Measurements from ENCODE around the gene CCL24. TPM values are rescaled to one million over a fixed set of nuclear protein-coding genes. Genes with fewer than 3 reads are reported as not detected.

Gene CCL24, protein sequence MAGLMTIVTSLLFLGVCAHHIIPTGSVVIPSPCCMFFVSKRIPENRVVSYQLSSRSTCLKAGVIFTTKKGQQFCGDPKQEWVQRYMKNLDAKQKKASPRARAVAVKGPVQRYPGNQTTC
- total RNA-seq: 0.53 TPM in 1 of 2 replicates, not detected in the other

GRCh38 chr7:75813781-75814236 is at the start of gene CCL24:
Gene CCL24, minus strand, starts transcription at chr7:75813806. Its CDS starts 91 bp downstream, at chr7:75813715.

GRCh38 chr7:75772081-75773077 is 41.2 kb downstream of the CCL24 start, which contains the start of gene CCL26:
Gene CCL26, minus strand, starts transcription at chr7:75772211. Its CDS starts 35 bp downstream, at chr7:75772176.

Other genes with a start within 250 kb of the CCL24 start
- gene HIP1, start 74.9 kb downstream of the CCL24 start, total RNA-seq: 20.7 and 43.2 TPM in 2 replicates
- gene CCL26, start 41.6 kb downstream of the CCL24 start, total RNA-seq: not detected in 2 replicates
- gene RHBDD2, start 65.2 kb upstream of the CCL24 start, total RNA-seq: 13.3 and 19.6 TPM in 2 replicates
- 46.3 and 51.8 TPM in 2 replicates for gene POR, start 101.3 kb upstream of the CCL24 start, total RNA-seq
- 17.3 and 19.8 TPM in 2 replicates for gene TMEM120A, start 180.8 kb upstream of the CCL24 start, total RNA-seq
- gene STYXL1, start 234.2 kb upstream of the CCL24 start, total RNA-seq: 22.7 and 26.7 TPM in 2 replicates
- 56.2 and 58.4 TPM in 2 replicates for gene MDH2, start 234.3 kb upstream of the CCL24 start, total RNA-seq

Data from thoracic aorta endothelial cell (primary cell).